Muscle layer of colon (tissue), 2 donors: ENCODE data around the gene RPS21.

Experiments
- H3K27ac ChIP-seq: one replicate; pipeline ENCODE4 v1.7.0; 2013; ENCODE audit warnings: low read depth, mild to moderate bottlenecking, low read length, moderate library complexity
- H3K27me3 ChIP-seq, 2 donors: one replicate each; pipeline ENCODE4 v1.7.0; 2013; ENCODE audit warnings: low read length in 2 of 2, mild to moderate bottlenecking in 2 of 2; ENCODE audit not compliant: insufficient read depth in 2 of 2, control insufficient read depth in 1 of 2
- H3K36me3 ChIP-seq: one replicate; pipeline ENCODE4 v1.7.0; 2013; ENCODE audit warnings: mild to moderate bottlenecking, low read length; ENCODE audit not compliant: insufficient read depth
- H3K4me1 ChIP-seq: one replicate; pipeline ENCODE4 v1.7.0; 2013; ENCODE audit warnings: mild to moderate bottlenecking, low read length; ENCODE audit not compliant: insufficient read depth
- H3K4me3 ChIP-seq, 2 donors: one replicate each; pipeline ENCODE4 v1.7.0; 2013; ENCODE audit warnings: low read length in 2 of 2, low read depth in 1 of 2, mild to moderate bottlenecking in 1 of 2, moderate library complexity in 1 of 2
- H3K9ac ChIP-seq: one replicate; pipeline ENCODE4 v1.7.0; 2013; ENCODE audit warnings: low read length
- H3K9me3 ChIP-seq: one replicate; pipeline ENCODE4 v1.7.0; 2013; ENCODE audit warnings: mild to moderate bottlenecking, low read length
- donor health status: abdominal sarcoma.
- donor health status: Adenocarcinoma of cecum.

Gene RPS21

GRCh38 chr20:62386383-62387218 is at the start of gene RPS21:
TSS of gene RPS21 (plus strand) at chr20:62387103. CDS start at chr20:62387339, 236 bp downstream.
- Histone ChIP-seq H3K9ac (peak within 1 kb of the TSS; percentile 89), H3K27ac (peak within 1 kb of the TSS; percentile 91), H3K4me1 (peaks cover 22% of the 10 kb centered on the region)

GRCh38 chr20:62337558-62338293 is 49.2 kb upstream of the RPS21 start:
- H3K27ac ChIP-seq: no peak overlapping the region
- no peaks in the 10 kb centered on the region for H3K4me1 ChIP-seq
- H3K9me3 ChIP-seq: no peaks in the 10 kb centered on the region
- H3K9ac ChIP-seq: no peak overlapping the region
- H3K4me3 ChIP-seq: no peak overlapping the region
- no peaks in the 10 kb centered on the region for H3K27me3 ChIP-seq
- H3K36me3 ChIP-seq: peaks cover 54% of the 10 kb centered on the region

More at GRCh38 chr20:62386383-62387218, at the start of gene RPS21:
- Histone ChIP-seq H3K27me3 (no peaks in the 10 kb centered on the region), H3K9me3 (no peaks in the 10 kb centered on the region), H3K36me3 (peaks cover 19% of the 10 kb centered on the region), H3K4me3 (peak within 1 kb of the TSS; percentile 88 to 95)

GRCh38 chr20:62338294-62338620 is 48.6 kb upstream of the RPS21 start:
- Histone ChIP-seq H3K4me1 (no peaks in the 10 kb centered on the region), H3K27me3 (no peaks in the 10 kb centered on the region), H3K9ac (no peak overlapping the region), H3K27ac (no peak overlapping the region), H3K9me3 (no peaks in the 10 kb centered on the region), H3K4me3 (no peak overlapping the region), H3K36me3 (peaks cover 54% of the 10 kb centered on the region)

GRCh38 chr20:62339647-62340062 is 47.2 kb upstream of the RPS21 start:
- Histone ChIP-seq H3K4me1 (no peaks in the 10 kb centered on the region), H3K36me3 (peaks cover 54% of the 10 kb centered on the region), H3K9me3 (no peaks in the 10 kb centered on the region), H3K27me3 (no peaks in the 10 kb centered on the region), H3K9ac (no peak overlapping the region), H3K4me3 (no peak overlapping the region), H3K27ac (no peak overlapping the region)

- Histone ChIP-seq H3K4me3 (no peak overlapping the region), H3K9me3 (no peaks in the 10 kb centered on the region), H3K27me3 (no peaks in the 10 kb centered on the region), H3K27ac (no peak overlapping the region), H3K36me3 (peaks cover 42% of the 10 kb centered on the region), H3K9ac (no peak overlapping the region), H3K4me1 (no peaks in the 10 kb centered on the region)
Measured at GRCh38 chr20:62342910-62343309, 44.0 kb upstream of the RPS21 start.

- Histone ChIP-seq H3K27me3 (no peaks in the 10 kb centered on the region), H3K9me3 (no peaks in the 10 kb centered on the region), H3K4me1 (no peaks in the 10 kb centered on the region), H3K9ac (no peak overlapping the region), H3K4me3 (no peak overlapping the region), H3K27ac (no peak overlapping the region), H3K36me3 (peaks cover 41% of the 10 kb centered on the region)
Measured at GRCh38 chr20:62344092-62344491, 42.8 kb upstream of the RPS21 start.

GRCh38 chr20:62344782-62345181 is 42.1 kb upstream of the RPS21 start:
- Histone ChIP-seq H3K36me3 (peaks cover 35% of the 10 kb centered on the region), H3K27ac (no peak overlapping the region), H3K9me3 (no peaks in the 10 kb centered on the region), H3K4me3 (no peak overlapping the region), H3K27me3 (no peaks in the 10 kb centered on the region), H3K9ac (no peak overlapping the region), H3K4me1 (no peaks in the 10 kb centered on the region)

GRCh38 chr20:62345681-62346370 is 41.1 kb upstream of the RPS21 start:
- Histone ChIP-seq H3K9me3 (no peaks in the 10 kb centered on the region), H3K4me1 (no peaks in the 10 kb centered on the region), H3K36me3 (peaks cover 36% of the 10 kb centered on the region), H3K4me3 (no peak overlapping the region), H3K27me3 (no peaks in the 10 kb centered on the region), H3K27ac (no peak overlapping the region), H3K9ac (no peak overlapping the region)

GRCh38 chr20:62346398-62347150 is 40.3 kb upstream of the RPS21 start:
- Histone ChIP-seq H3K27ac (peak overlapping the region; percentile 23), H3K27me3 (no peaks in the 10 kb centered on the region), H3K36me3 (peaks cover 39% of the 10 kb centered on the region), H3K4me1 (no peaks in the 10 kb centered on the region), H3K9ac (no peak overlapping the region), H3K4me3 (no peak overlapping the region), H3K9me3 (no peaks in the 10 kb centered on the region)

- Histone ChIP-seq H3K4me3 (no peak overlapping the region), H3K27me3 (no peaks in the 10 kb centered on the region), H3K27ac (peak overlapping the region; percentile 23), H3K9me3 (no peaks in the 10 kb centered on the region), H3K4me1 (no peaks in the 10 kb centered on the region), H3K36me3 (peaks cover 39% of the 10 kb centered on the region), H3K9ac (no peak overlapping the region)
Measured at GRCh38 chr20:62347151-62347404, 39.8 kb upstream of the RPS21 start.

GRCh38 chr20:62347445-62347844 is 39.5 kb upstream of the RPS21 start:
- H3K9me3 ChIP-seq: no peaks in the 10 kb centered on the region
- no peaks in the 10 kb centered on the region for H3K27me3 ChIP-seq
- H3K36me3 ChIP-seq: peaks cover 39% of the 10 kb centered on the region
- no peak overlapping the region for H3K9ac ChIP-seq
- peaks cover 2% of the 10 kb centered on the region for H3K4me1 ChIP-seq
- H3K4me3 ChIP-seq: no peak overlapping the region
- H3K27ac ChIP-seq: no peak overlapping the region
